ENCODE data around the gene CTXND1. TPM values are rescaled to one million over a fixed set of nuclear protein-coding genes. Genes with fewer than 3 reads are reported as not detected.

Gene CTXND1
- total RNA-seq, 1 experiment from 2014 or later = 0.04 TPM

GRCh38 chr15:80155001-80155377 lies 97.0 kb downstream of the CTXND1 start:
- Mint-ChIP-seq H3K27ac (no peak overlapping the region), H3K27me3 (ENCODE audit: low read depth) (peaks cover 10% of the 10 kb centered on the region), H3K36me3 (no peaks in the 10 kb centered on the region), H3K4me3 (no peak overlapping the region), H3K4me1 (peaks cover 30% of the 10 kb centered on the region), H3K9me3 (no peaks in the 10 kb centered on the region)
- TF ChIP-seq E2F1 (CRISPR knock-in tag; IDR thresholded peaks at IDR 0.05) (no peak), ARID4B (CRISPR knock-in tag; IDR thresholded peaks at IDR 0.05; ENCODE audit: borderline replicate concordance) (no peak), ZNF219 (CRISPR knock-in tag; IDR thresholded peaks at IDR 0.05; ENCODE audit: borderline replicate concordance) (no peak), STAT6 (CRISPR knock-in tag; conservative IDR thresholded peaks at IDR 0.05; ENCODE audit: low read depth) (no peak), JUN (CRISPR knock-in tag; IDR thresholded peaks at IDR 0.05) (no peak)
- ChIA-PET POLR2A (no interaction called here), CTCF (no interaction called here)
- ATAC-seq = no peak
- DNase-seq (ENCODE audit: low spot score) = no peak

- POLR2A ChIA-PET = no interaction called here
- no peaks in the 10 kb centered on the region for H3K36me3 Mint-ChIP-seq
- H3K4me3 Mint-ChIP-seq = peak overlapping the region; percentile 85
- no peak overlapping the region for H3K27ac Mint-ChIP-seq
- peaks cover 30% of the 10 kb centered on the region for H3K4me1 Mint-ChIP-seq
- ATAC-seq (no peak), DNase-seq (ENCODE audit: low spot score) (no peak)
- no peaks in the 10 kb centered on the region for H3K9me3 Mint-ChIP-seq
- peaks cover 10% of the 10 kb centered on the region for H3K27me3 Mint-ChIP-seq (ENCODE audit: low read depth)
- TF ChIP-seq USF2 (CRISPR knock-in tag; IDR thresholded peaks at IDR 0.05) = no peak
- TF ChIP-seq NFE2L1 (CRISPR knock-in tag; IDR thresholded peaks at IDR 0.05) = no peak
- CTCF ChIA-PET = interaction anchor here (2.4 kb wide), 1 partner anchor 93 kb away, joined by 11 read pairs; no protein-coding TSS in a partner anchor
Observed at GRCh38 chr15:80154336-80154735, 97.7 kb downstream of the CTXND1 start.

GRCh38 chr15:80153900-80154299 lies 98.1 kb downstream of the CTXND1 start:
- ATAC-seq (no peak), DNase-seq (ENCODE audit: low spot score) (no peak)
- H3K4me1 Mint-ChIP-seq = peaks cover 30% of the 10 kb centered on the region
- ChIA-PET CTCF (interaction anchor here (0.8 to 2.4 kb wide), 4 partner anchors 20 to 93 kb away, joined by 3 to 11 read pairs (median 4); no protein-coding TSS in a partner anchor), POLR2A (interaction anchor here (3.0 kb wide), 1 partner anchor 94 kb away, joined by 17 read pairs; the partner anchor contains the start of gene ZFAND6)
- H3K4me3 Mint-ChIP-seq = peak overlapping the region; percentile 85
- no peaks in the 10 kb centered on the region for H3K9me3 Mint-ChIP-seq
- no peaks in the 10 kb centered on the region for H3K36me3 Mint-ChIP-seq
- no peak overlapping the region for H3K27ac Mint-ChIP-seq
- TF ChIP-seq IRF1 (CRISPR knock-in tag; IDR thresholded peaks at IDR 0.05) (no peak), E2F4 (CRISPR knock-in tag; IDR thresholded peaks at IDR 0.05; ENCODE audit: borderline replicate concordance, low read depth) (no peak)
- H3K27me3 Mint-ChIP-seq (ENCODE audit: low read depth) = peaks cover 10% of the 10 kb centered on the region

Data from WTC11 (cell line).